HepG2 (cell line): ENCODE data around the gene LIF. TPM values are rescaled to one million over a fixed set of nuclear protein-coding genes. Genes with fewer than 3 reads are reported as not detected.
A peak's percentile ranks its signal among the peaks of the same experiment; 100 is the strongest.

Source experiments
- ATAC-seq: fragments of 200-7000 bp; cut with Tn5 transposase; 3 replicates; pipeline ENCODE4 v1.9.1; 2020; ENCODE audit warnings: mild to moderate bottlenecking, moderate library complexity
- BruUV-seq: library from RNA; stranded (reverse); fragments of 400-500 nt; replicated peaks from 2 replicates; lab custom pipeline; 2021; lab: Mats Ljungman, UMichigan
- CTCF ChIA-PET: fragments of 300-600 bp; formaldehyde crosslinking; extraction: SDS; loops from one replicate; lab custom pipeline; 2021; ENCODE audit warnings: low total read pairs, inconsistent platforms, low intra/inter-chr PET ratio; lab: Yijun Ruan, JAX
- POLR2A ChIA-PET: fragments of 350-600 bp; sonication (Branson Sonifier 250); formaldehyde crosslinking; loops from one replicate; lab custom pipeline; 2020; ENCODE audit warnings: antibody characterized with exemption, inconsistent platforms; lab: Yijun Ruan, JAX
- DNase-seq: peaks from one replicate; pipeline ENCODE4 v3.0.0-alpha.2; 2015; ENCODE audit warnings: low spot score
- FAIRE-seq: peaks from 3 replicates; lab custom pipeline; 2011; peaks lifted over from hg19 to GRCh38; lab: Jason Lieb, UNC
- H2AFZ ChIP-seq: one replicate; pipeline ENCODE4 v1.6.1; 2011; ENCODE audit warnings: low read length, inconsistent platforms
- H3K27ac ChIP-seq: fragments of 300-600 bp; 3 replicates; pipeline ENCODE4 v1.8.0; 2011; ENCODE audit warnings: mixed run types, mild to moderate bottlenecking, mixed read lengths, low read length, inconsistent platforms; ENCODE audit not compliant: insufficient read depth; ENCODE audit errors: extremely low read length
- H3K27me3 ChIP-seq, 2 experiments: fragments of 200-600 bp in 1 of 2; 2 replicates in 1 of 2; 3 replicates in 1 of 2; pipeline versions ENCODE4 v1.6.0 to v1.8.0; 2011; ENCODE audit warnings: low read length in 2 of 2, mild to moderate bottlenecking in 2 of 2, moderate library complexity in 2 of 2, inconsistent platforms in 1 of 2; ENCODE audit not compliant: insufficient read depth in 2 of 2, control insufficient read depth in 1 of 2
- H3K36me3 ChIP-seq, 2 experiments: fragments of 200-600 bp in 1 of 2; replicated peaks in 1 of 2; 2 replicates in 1 of 2; 3 replicates in 1 of 2; pipeline versions ENCODE4 v1.5.1 to v1.8.0; 2011; ENCODE audit warnings: low read length in 2 of 2, inconsistent platforms in 1 of 2; ENCODE audit not compliant: insufficient read depth in 2 of 2, control insufficient read depth in 1 of 2
- H3K4me1 ChIP-seq: 2 replicates; pipeline ENCODE4 v1.5.1; 2012; ENCODE audit warnings: low read length, inconsistent platforms; ENCODE audit not compliant: insufficient read depth
- H3K4me2 ChIP-seq: 2 replicates; pipeline ENCODE4 v1.6.0; 2011; ENCODE audit warnings: low read depth, low read length, inconsistent platforms
- H3K4me3 ChIP-seq, 3 experiments: fragments of 200-600 bp in 1 of 3; sonication (generic), shearing (Covaris generic) in 1 of 3; replicated peaks in 1 of 3; 2 replicates each; pipeline ENCODE4 v1.5.1; 2011 to 2016; ENCODE audit warnings: low read length in 3 of 3, inconsistent platforms in 2 of 3, low read depth in 2 of 3, mild to moderate bottlenecking in 2 of 3, control low read depth in 1 of 3, mixed read lengths in 1 of 3; ENCODE audit not compliant: insufficient read depth in 1 of 3
- H3K79me2 ChIP-seq: one replicate; pipeline ENCODE4 v1.6.1; 2011; ENCODE audit warnings: low read length, inconsistent platforms; ENCODE audit not compliant: insufficient read depth
- H3K9ac ChIP-seq: 2 replicates; pipeline ENCODE4 v1.6.0; 2011; ENCODE audit warnings: mild to moderate bottlenecking, low read depth, low read length, inconsistent platforms; ENCODE audit not compliant: insufficient read depth
- H3K9me3 ChIP-seq: 2 replicates; pipeline ENCODE4 v1.5.1; 2012; ENCODE audit warnings: mild to moderate bottlenecking, low read length
- H4K20me1 ChIP-seq: 2 replicates; pipeline ENCODE4 v1.6.0; 2011; ENCODE audit warnings: inconsistent platforms, mild to moderate bottlenecking, low read length, moderate library complexity; ENCODE audit not compliant: insufficient read depth
- ARHGAP35 ChIP-seq: sonication (generic); formaldehyde crosslinking; IDR thresholded peaks from 2 replicates; pipeline ENCODE4 v1.9.0; 2022; ENCODE audit warnings: mild to moderate bottlenecking, inconsistent platforms, moderate library complexity, missing genetic modification reagents, borderline replicate concordance
- HNF1A ChIP-seq, 2 experiments: sonication (generic) in 1 of 2; formaldehyde crosslinking in 1 of 2; IDR thresholded peaks; 2 replicates each; pipeline versions ENCODE4 v1.4.0 to v1.6.1; 2016 to 2020; ENCODE audit warnings: borderline replicate concordance in 1 of 2, low read depth in 1 of 2, mild to moderate bottlenecking in 1 of 2, missing genetic modification reagents in 1 of 2
- NCOA1 ChIP-seq: sonication (generic); formaldehyde crosslinking; IDR thresholded peaks from 2 replicates; pipeline ENCODE4 v1.9.0; 2021; ENCODE audit warnings: missing genetic modification reagents
- TBX2 ChIP-seq: sonication (generic); formaldehyde crosslinking; IDR thresholded peaks from 2 replicates; pipeline ENCODE4 v1.5.0; 2020; ENCODE audit warnings: missing genetic modification reagents, mild to moderate bottlenecking, borderline replicate concordance
- ZBTB40 ChIP-seq, 2 experiments: fragments of 450-650 bp in 1 of 2; sonication (generic) in 1 of 2; formaldehyde crosslinking in 1 of 2; IDR thresholded peaks; 2 replicates each; pipeline versions ENCODE4 v1.6.1 to v1.8.0; 2016 to 2022; ENCODE audit warnings: antibody characterized with exemption in 1 of 2, mild to moderate bottlenecking in 1 of 2, missing genetic modification reagents in 1 of 2
- ZNF713 ChIP-seq: sonication (generic); formaldehyde crosslinking; IDR thresholded peaks from 2 replicates; pipeline ENCODE4 v1.4.0; 2020; ENCODE audit warnings: mild to moderate bottlenecking, missing genetic modification reagents
- whole genome bisulfite sequencing: methylation state at CpG from one replicate; pipeline ENCODE4 v1.1.6; 2017; ENCODE audit warnings: low lambda C conversion rate; 5-methylcytosine and 5-hydroxymethylcytosine counted together
- in situ Hi-C: cut with HindIII; loops from 2 replicates; pipeline ENCODE4 v1.10.0; 2017; ENCODE audit warnings: low pct_unique_long_range_greater_than_20kb; ENCODE audit not compliant: extremely low pct_ligation_motif_present
- intact Hi-C: fragments of 100-400 bp; cut with micrococcal nuclease; formaldehyde crosslinking; loops from one replicate; pipeline ENCODE4 v1.10.0; 2022; ENCODE audit not compliant: unreplicated experiment
- polyA plus RNA-seq, 8 experiments: library from polyadenylated mRNA; depleted of rRNA in 3 of 8; stranded (reverse) in 7 of 8; unstranded in 1 of 8; fragments of >200 nt; fragmentation: Illumina TruSeq in 4 of 8; extraction: Trizol in 4 of 8; gene quantifications; 2 replicates each; pipeline versions ENCODE4 v1.2.1 to v1.2.3, GENCODE V29; 2011 to 2016; ENCODE audit warnings: low read depth in 4 of 8, missing spikeins in 1 of 8, mixed read lengths in 1 of 8; ENCODE audit not compliant: insufficient read depth in 1 of 8
- total RNA-seq, 5 experiments: library from RNA; depleted of rRNA; stranded (reverse); fragments of >200 nt; fragmentation: Illumina TruSeq; extraction: Trizol; gene quantifications; 2 replicates each; pipeline ENCODE4 v1.2.3, GENCODE V29; 2016; ENCODE audit warnings: low read depth in 1 of 5

Gene LIF
- total and polyA plus RNA-seq, 2 of the 13 experiments (the other 11 are each of a cell fraction or from before 2014, with no cell fraction given) = 3.6 to 8.5 TPM

DNA sequence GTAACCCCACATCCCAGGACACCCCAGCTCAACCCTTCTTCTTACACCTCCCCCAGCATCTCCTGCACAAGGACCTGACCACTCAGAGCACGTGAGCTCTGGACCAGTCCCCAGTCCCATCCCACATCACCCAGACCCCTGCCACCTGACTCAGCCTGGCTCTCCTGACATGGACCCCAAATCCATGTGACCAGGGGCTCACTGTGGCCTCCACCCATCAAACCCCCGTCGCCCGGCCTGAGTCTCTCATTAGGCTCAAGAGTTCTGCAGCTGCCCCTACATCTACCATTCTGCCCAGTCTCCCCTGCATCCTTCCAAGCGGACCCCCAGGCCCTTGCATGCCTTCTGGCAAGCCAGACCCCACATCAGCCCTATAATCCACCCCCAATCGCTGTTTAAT is 1.9 kb upstream of the LIF start:
- H3K79me2 ChIP-seq = no peaks in the 10 kb centered on the region
- H3K27ac ChIP-seq = no peak overlapping the region
- BruUV-seq = no TSS peak
- ChIA-PET CTCF (no interaction called here), POLR2A (interaction anchor here (0.6 to 1.1 kb wide), 3 partner anchors 14 to 65 kb away, joined by 3 read pairs; no protein-coding TSS in a partner anchor)
- DNase-seq (no peak), ATAC-seq (no peak), FAIRE-seq (no peak)
- H3K9me3 ChIP-seq = no peaks in the 10 kb centered on the region
- intact Hi-C loops = no loop called here
- WGBS = 57% methylated on average over 6 of the region's 6 CpGs
- peaks cover 65% of the 10 kb centered on the region for H3K4me1 ChIP-seq
- TF ChIP-seq HNF1A (IDR thresholded peaks at IDR 0.05; ENCODE audit: low read depth) (no peak), HNF1A (CRISPR knock-in tag; IDR thresholded peaks at IDR 0.05; ENCODE audit: borderline replicate concordance) (no peak), ARHGAP35 (no peak), TBX2 (CRISPR knock-in tag) (no peak), ZNF713 (CRISPR knock-in tag) (no peak), ZBTB40 (IDR thresholded peaks at IDR 0.05) (no peak), ZBTB40 (CRISPR knock-in tag; IDR thresholded peaks at IDR 0.05) (no peak), NCOA1 (CRISPR knock-in tag) (no peak)
- H3K4me3 ChIP-seq = peak overlapping the region; percentile 24 to 67 (median 49); a peak in 5 of 6 replicates
- in situ Hi-C loops = no loop called here
- no peaks in the 10 kb centered on the region for H3K36me3 ChIP-seq
- no peak overlapping the region for H2AFZ ChIP-seq
- peak overlapping the region; percentile 65 for H3K9ac ChIP-seq
- H4K20me1 ChIP-seq = no peaks in the 10 kb centered on the region
- H3K27me3 ChIP-seq = no peaks in the 10 kb centered on the region
- H3K4me2 ChIP-seq = peak overlapping the region; percentile 74
